DND-41 (cell line): ENCODE measurements around the gene SHC4.

Experiments
- CTCF ChIP-seq: IDR thresholded peaks from 2 replicates; pipeline ENCODE4 v1.5.1; 2012; ENCODE audit warnings: borderline replicate concordance, low read length, moderate library complexity, mild to moderate bottlenecking; ENCODE audit not compliant: poor library complexity, severe bottlenecking; ENCODE audit errors: extremely low read depth
- EZH2 ChIP-seq: IDR thresholded peaks from 3 replicates; pipeline ENCODE4 v1.6.1; 2012; ENCODE audit warnings: borderline replicate concordance, low read depth, mild to moderate bottlenecking, moderate library complexity, low read length, inconsistent platforms; ENCODE audit not compliant: severe bottlenecking

GRCh38 chr15:48889925-48890324 is 73.8 kb downstream of the SHC4 start:
- TF ChIP-seq CTCF (no peak), EZH2 (no peak)
